NOMO-1 treated with DMSO at 0.1 percent for 48 hours (cell line): ENCODE results near the gene PEPD.
A peak's percentile ranks its signal among the peaks of the same experiment; 100 is the strongest.
"Not testable (repeated sequence)": the region's sequence is repeated elsewhere in the genome, so short reads cannot be mapped to it uniquely, and the experiment has no call there.

Experiments
- DNase-seq: peaks from one replicate; lab custom pipeline; 2025; ENCODE audit not compliant: unreplicated experiment; lab: John Stamatoyannopoulos, UW

The PEPD gene

GRCh38 chr19:33479570-33479969 lies 42.0 kb downstream of the PEPD start:
- DNase-seq, result not testable (repeated sequence)

GRCh38 chr19:33477781-33478180 lies 43.8 kb downstream of the PEPD start:
- DNase-seq, result no peak

DNA sequence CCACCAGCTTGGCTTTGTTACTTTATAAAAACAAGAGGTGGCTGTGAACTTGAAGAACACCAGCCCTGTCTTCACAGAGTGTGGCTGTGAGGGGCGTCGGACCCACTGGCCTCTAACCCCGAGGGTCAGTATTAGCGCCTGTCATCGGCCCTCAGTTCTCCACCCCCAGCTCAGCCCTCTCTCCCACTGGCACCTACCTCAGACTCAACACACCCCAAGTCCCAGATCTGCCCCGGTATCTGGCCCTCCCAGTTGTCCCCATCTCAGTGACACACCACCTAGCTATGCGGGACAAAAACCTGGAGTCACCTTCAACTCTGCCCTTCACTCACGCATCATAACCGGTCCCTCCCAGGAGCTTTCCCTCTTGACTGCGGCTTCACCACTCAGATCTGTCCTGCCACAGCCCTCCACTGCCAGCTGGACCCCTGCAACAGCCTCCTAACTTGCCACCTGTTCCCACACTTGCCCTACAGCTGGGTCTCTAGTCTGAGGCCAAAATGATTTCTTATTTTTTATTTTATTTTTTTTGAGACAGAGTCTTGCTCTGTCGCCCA lies 45.4 kb downstream of the PEPD start:
- DNase-seq, result no peak

DNA sequence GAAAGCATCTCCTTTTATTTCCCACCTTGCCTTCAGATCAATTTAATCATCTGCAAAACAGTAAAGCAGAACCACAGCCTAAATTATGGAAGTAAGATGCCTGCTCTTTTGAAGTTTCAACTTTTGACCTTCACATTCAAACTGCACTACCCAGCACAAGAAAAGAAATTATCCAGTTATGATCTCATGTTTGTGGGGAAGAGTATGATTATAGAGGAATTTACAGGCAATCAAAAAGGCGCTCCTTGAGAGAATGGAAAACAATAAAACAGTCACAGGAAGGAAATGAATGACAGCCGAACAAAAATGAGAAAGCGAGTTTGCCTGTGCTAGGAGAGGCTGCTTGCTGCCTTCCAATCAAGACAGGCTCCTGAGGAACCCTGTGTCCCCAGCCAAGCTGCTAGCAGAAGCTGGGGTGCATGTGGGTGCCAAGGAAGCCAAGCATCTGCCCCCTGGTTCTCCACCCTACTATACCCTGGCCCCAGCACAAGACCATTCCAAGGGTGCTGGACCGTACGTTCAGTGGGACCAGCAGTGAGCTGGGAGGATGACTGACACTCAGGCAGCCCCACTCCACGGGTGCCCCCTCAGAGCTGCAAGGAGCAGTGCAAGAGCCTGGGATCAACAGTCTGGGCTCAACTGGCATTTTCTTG lies 47.8 kb downstream of the PEPD start:
- DNase-seq, result peak; percentile 8

DNA sequence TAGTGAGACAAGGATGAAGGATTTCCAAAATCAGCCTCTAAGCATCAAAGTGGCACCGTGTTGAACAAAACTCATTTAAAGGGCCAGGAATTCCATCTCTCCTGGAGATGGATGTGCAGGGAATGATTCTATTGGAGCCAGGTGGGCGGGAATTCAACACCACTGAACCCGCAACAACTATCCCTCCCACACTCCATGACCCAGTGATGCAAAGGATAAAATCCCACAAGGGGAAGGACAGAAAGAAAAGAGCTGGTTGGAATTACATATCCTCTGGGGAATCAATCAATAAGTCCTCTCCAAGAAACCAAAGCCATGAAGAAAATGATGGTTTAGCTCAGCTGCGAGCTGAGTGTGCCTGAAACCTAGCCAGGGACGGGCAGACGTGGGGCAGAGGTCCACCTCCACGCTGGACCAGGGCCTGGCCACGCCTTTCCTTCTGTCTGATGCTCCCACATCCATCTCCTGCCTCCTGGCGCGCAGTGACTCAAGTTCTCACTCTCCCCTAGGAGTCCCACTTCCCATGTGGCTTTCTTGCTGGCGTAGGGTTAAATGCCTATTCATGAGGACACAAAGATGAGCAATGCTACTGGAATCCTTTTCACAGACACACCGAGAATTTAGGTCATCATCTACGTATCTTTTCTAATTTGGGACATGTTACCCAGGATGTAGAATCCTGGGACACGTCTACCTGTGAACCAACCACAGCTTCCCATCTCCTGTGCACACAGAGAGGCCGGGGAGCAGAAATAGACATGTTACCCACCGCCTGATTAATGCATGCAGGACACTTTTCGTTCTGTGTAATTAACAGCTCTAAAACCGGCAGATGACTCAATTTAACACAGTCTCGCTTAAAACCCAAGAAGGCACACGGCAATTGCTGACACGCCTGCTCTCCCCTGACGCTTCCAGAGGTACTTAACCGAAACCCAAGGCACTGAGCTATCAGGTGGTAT lies 48.6 kb downstream of the PEPD start:
- DNase-seq, result no peak

DNA sequence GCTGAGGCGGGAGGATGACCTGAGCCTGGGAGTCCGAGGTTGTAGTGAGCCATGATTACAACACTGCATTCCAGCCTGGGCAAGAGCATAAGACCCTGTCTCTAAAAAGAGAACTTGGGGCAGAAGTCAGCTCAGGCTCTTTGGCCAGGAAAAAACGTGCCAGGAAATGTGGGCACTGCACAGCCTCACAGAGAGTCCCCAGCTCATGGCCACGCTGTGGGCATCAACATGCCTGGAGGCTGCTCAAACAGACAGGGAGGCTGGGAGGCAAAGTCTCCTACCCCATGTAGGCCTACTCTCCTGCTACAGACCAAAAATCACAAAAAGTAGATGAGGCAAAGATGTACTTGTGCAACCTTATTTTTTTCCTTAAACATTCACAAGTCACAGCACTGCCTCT lies 49.4 kb downstream of the PEPD start:
- DNase-seq, result no peak

GRCh38 chr19:33471111-33471996 lies 50.2 kb downstream of the PEPD start:
- no peak for DNase-seq

DNA sequence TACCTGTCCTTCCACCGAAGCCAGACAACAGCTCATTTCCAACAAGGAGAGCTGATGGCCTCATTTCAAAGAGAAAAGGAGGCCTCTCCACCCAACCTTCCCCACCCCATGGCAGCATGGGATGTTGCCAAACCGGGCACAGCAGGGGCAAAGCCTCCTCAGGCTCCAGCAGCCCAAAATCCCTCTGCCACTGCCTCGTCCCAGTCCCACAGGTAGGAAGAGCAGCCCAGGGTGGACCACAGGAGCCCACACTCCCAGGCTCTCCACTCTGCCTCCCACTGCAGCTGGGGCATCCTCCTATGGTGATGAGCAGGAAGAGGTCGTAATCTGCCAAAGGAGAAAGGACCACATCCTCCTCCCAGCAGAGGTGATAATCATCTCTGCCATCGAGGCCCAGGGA lies 50.9 kb downstream of the PEPD start:
- DNase-seq, result no peak

DNA sequence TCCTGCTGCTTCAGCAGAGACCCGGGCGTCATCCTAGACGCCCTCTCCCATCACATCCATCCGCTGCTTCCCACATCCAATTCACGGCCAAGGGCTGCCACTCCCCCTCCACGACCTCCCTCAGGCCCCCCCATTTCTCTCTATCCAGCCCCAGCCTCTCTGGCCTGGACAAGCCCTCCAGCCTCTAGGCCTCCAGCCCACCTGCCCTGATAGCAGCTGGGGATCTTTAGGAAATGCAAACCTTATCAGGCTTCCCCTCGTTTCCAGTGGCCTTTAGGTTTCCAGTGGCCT lies 51.6 kb downstream of the PEPD start:
- DNase-seq, result no peak

GRCh38 chr19:33469171-33470039 lies 52.2 kb downstream of the PEPD start:
- DNase-seq, result no peak

GRCh38 chr19:33468361-33469170 lies 53.0 kb downstream of the PEPD start:
- no peak for DNase-seq

- DNase-seq, result no peak
Measured at GRCh38 chr19:33467851-33468250, 53.7 kb downstream of the PEPD start.

DNA sequence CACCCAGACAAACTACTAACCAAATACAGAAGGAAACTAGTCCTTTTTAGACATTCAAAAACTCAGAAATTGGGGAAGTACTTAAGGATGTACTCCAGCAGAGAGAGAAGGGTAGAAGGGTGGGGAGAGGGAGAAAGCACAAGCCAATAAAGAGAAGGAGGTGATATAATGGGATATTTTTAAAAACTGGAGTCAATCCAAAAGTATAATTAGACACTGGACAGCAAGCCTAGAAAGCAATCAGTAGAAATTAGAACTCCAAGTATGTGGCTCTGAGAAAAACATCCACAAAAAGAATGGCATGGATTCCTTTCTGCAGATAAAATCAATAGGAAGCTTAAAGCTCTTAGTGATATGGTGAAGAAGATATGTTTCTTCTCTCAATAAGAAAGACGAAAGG lies 55.8 kb downstream of the PEPD start:
- DNase-seq, result peak; percentile 1

- no peak for DNase-seq
Measured at GRCh38 chr19:33465371-33465770, 56.2 kb downstream of the PEPD start.

DNA sequence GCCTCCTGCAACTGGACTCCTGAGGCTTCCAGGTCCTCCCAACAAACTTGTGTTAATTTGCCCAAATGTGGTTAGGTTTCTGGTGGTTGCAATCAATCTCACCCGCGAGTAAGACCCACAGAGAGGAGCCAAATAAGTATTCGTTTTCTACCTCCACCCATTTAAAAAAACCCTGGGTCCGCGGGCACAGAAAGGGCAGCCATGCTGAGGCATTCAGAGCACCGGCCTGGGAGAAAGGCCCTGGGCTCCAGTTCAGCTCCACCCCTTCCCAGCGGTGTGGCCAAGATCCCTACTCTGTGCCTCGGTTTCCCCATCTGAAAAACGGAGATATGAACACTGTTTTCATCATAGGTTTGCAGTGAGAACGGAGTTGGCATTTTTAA lies 56.9 kb downstream of the PEPD start:
- no peak for DNase-seq

DNA sequence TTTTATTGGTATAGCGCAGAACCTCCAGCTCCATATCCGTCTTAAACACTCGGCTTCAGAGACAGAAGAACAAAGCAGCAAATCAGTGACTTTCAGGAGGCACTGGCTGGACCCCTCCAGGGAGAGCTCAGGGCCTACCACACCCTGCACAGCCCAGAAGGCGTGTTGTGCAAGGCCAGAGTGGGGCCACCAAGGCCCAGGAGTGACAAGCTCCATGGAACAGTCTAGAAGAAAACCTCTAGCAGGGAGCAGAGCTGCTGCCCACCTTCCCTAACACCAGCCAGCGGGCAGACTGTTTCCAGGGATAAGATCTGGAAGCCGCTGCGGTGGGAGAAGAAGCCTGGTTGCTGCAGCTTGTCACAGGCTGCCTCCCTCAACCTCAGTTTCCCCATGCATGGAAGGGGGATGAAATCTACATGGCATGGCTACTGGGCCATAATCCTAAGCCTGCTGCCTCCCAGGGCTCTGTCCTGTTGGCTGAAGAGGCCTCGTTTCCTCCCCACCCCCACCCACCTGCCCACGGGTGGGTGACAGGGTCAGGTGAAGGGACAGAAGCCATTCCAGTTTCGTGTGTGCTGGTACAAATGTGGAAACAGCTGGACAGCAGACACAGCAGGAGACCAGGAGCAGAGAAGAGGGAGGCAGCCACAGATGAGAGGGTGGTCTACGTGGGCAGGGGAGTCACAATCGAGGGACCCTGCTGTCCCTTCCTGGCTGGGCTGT lies 57.4 kb downstream of the PEPD start:
- DNase-seq, result no peak

GRCh38 chr19:33463199-33463598 lies 58.4 kb downstream of the PEPD start:
- DNase-seq, result no peak

GRCh38 chr19:33462112-33462791 lies 59.3 kb downstream of the PEPD start:
- DNase-seq, result no peak
